ENCODE results near the gene GNE.
"Not testable (repeated sequence)": the region's sequence is repeated elsewhere in the genome, so short reads cannot be mapped to it uniquely, and the experiment has no call there.

The GNE gene, protein sequence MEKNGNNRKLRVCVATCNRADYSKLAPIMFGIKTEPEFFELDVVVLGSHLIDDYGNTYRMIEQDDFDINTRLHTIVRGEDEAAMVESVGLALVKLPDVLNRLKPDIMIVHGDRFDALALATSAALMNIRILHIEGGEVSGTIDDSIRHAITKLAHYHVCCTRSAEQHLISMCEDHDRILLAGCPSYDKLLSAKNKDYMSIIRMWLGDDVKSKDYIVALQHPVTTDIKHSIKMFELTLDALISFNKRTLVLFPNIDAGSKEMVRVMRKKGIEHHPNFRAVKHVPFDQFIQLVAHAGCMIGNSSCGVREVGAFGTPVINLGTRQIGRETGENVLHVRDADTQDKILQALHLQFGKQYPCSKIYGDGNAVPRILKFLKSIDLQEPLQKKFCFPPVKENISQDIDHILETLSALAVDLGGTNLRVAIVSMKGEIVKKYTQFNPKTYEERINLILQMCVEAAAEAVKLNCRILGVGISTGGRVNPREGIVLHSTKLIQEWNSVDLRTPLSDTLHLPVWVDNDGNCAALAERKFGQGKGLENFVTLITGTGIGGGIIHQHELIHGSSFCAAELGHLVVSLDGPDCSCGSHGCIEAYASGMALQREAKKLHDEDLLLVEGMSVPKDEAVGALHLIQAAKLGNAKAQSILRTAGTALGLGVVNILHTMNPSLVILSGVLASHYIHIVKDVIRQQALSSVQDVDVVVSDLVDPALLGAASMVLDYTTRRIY

DNA sequence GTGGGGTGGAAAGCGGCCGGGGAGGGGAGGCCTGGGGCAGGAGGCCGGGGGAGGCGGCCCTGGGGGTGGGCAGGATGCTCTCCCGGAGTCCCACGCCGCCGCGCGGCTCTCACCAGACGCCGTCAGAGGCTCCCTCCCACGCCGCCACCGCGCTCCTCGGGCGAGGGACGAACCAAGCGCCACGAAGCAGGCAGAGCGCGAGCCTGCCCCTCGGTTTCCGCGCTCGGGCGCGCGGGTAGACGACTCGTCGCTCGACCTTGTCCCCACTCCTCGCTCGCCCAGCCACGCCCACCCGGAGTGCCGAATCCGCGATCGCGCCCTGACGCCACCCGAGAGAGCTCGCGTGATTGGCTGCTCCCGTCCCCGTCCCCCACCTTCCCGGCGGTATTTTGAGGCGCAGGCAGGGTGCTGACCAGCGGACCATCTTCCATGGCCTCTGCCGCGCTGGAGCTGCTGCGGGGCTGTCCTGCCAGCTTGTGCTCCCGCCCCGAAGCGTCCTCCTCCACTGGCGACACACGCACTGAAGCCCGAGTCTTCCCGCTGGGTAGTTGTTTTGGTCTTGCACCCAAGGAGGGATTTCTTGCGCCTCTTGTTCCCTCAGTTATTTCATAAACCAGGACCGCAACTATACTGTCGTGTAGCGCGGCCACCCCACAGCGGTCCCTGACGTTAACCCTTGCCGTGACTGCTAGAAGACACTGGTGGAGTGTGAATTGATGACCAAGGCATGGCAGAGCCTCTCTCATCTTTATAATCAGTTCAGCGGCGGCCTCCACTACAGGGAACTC is at the start of gene GNE:
Gene GNE (minus strand): TSS at position 241 of the 788 bp plus-strand sequence. CDS start 9,093 bp downstream, outside the sequence.
- DNase-seq (ENCODE audit: low read depth), result peak; percentile 96

DNA sequence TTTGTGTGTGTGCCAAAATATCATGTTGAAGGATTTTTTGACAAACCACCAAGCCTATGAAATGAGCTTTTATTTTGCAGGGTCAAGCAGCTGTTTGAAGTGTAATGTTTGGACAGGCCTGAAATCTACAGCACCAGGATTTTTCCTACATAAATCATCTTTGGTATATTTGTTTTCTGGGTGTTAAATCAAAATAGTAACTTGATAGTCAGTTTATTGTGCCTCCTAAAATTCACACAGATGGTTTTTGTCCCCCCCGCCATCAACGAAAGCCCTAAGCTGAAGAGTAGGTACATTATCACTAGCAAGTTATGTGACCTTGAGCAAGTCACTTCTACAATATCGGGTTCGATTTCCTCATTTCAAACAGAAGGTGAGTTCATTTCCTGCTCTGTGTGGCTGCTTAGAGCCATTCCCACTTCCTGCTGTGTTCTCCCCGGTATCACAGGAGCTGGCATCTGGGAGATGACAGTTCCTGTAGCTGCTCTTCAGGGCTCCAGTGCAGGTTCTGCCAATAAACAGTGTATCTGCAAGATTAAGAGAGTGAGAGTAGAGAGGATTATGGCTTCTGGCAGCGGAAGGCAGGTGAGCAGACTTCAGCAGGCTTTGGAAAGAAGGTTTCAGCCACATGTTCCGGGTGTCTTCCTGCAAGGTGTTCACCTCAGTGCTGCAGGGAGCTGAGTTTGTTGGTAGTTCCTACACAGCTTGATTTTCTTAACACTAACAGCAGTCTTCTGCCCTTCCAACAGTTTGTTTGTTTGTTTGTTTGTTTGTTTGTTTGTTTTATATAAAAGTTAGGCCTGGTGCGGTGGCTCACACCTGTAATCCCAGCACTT is 48.4 kb upstream of the GNE start:
- DNase-seq (ENCODE audit: low read depth), result no peak

DNA sequence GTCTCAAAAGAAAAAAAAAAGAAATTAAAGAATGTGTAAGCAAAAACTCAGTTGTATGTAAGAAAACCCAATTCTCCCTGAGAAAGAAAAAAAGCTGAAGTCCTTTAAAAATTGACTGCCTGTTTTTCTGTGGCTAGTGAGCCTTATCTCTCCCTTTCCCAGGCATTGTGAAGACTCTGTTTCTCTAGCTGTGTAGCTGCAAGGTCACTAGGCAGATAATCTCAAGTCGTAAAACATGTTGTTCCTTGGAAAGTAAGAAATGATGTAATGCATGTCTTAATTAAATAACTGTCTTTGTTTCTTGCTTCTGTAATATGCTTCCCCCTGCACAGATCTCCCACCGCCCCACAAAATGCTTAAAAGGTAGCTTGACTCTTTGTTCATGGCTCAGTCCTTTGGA is 46.1 kb upstream of the GNE start:
- DNase-seq (ENCODE audit: low read depth), result not testable (repeated sequence)

DNA sequence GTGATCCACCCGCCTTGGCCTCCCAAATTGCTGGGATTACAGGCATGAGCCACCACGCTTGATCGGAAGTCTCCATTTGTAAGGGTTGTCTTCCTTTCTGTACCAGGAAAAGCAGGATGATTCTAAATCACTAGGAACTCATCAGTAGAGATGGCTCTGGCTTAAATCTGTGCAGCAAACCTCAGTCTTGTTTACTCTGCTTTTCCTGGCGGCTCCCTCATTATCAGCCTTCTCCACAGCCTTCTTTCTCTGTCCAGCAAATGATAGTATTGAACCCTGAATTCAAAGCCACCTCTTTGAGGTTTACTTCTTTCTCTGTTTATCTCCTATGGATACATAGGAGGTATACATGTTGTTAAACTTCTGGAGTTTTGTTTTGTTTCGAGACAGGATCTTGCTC is 43.0 kb upstream of the GNE start:
- DNase-seq (ENCODE audit: low read depth), result no peak

DNA sequence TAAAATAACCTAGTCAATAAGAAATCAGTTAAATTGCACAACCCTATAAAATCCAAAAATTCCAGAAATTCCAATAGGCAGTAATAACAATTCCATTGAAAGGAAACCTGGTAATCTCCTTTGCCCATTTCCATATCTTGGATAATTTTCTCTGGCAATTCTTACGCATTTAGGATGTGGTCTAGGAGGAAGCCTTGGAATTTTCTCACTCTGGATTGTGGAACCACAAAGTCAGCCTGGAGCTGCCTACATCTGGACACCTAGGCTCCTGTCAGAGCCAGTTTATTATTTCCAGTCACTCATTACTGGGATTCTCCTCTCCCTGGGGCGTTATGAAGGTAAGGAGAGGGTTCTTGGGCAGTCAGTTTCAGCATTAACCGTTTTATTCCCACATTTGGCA is 40.3 kb upstream of the GNE start:
- no peak for DNase-seq (ENCODE audit: low read depth)

DNA sequence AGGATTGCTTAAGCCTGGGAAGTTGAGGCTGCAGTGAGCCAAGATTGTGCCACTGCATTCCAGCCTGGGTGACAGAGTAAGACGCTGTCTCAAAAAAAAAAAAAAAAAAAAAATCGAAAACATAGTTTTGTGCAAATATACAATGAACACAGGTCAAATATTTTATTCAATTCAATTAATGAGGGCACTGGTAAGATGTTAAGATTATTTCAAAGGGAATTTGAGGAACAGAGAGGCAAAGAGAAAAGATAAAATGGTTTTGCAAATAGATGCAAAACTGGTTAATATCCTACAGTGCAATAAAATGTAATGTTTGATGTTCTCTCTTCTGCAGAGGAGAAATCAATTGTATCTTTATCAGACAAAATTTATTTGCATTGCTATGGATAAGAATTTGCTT is 39.5 kb upstream of the GNE start:
- no peak for DNase-seq (ENCODE audit: low read depth)

DNA sequence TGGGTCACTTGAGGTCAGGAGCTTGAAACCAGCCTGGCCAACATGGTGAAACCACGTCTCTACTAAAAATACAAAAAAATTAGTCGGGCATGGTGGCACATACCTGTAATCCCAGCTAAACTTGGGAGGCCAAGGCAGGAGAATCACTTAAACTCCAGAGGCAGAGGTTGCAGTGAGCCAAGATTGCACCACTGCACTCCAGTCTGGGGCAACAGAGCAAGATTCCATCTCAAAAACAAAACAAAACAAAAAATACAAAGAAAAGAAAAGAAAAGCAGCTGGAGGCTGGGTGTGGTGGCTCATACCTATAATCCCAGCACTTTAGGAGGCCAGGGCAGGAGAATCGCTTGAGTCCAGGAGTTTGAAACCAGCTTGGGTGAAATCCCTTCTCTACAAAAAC is 36.7 kb upstream of the GNE start:
- DNase-seq (ENCODE audit: low read depth), result not testable (repeated sequence)

DNA sequence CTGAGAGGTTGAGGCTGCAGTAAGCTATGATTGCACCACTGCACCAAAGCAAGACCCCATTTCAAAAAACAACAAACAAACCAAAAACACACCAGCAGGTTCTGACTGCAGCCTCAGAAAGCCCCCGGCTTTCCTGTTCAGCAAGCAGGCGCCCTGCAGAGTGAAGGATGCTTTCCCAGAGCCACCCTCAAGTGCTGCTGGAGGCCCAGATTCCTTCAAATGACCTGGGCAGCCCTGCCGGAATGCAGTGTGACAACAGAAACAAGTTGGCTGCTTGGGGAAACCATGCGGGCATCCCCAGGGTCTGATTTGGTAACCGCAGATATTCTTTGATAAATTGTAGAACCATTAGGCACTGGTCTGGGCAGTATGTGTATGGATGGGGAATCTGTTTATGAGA is 35.7 kb upstream of the GNE start:
- DNase-seq (ENCODE audit: low read depth), result no peak

DNA sequence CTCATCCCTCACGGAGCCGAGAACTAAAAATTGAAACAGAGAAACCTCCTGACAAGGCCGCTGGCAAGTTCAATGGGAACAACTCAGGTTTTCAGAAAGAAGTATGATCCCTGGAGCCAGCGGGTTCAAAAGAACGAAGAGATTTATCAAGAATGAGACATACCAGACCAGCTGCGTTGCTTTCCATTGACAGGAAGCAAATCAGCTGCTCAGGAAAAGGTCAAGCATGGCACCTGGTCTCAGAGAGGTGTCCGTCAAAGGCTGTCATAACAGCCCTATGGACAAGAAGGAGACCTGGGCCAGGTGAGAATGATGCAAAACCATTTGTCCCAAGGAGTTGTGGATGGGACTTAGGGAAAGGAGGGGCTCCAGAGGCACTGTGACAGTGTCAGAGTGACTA is 34.9 kb upstream of the GNE start:
- no peak for DNase-seq (ENCODE audit: low read depth)

DNA sequence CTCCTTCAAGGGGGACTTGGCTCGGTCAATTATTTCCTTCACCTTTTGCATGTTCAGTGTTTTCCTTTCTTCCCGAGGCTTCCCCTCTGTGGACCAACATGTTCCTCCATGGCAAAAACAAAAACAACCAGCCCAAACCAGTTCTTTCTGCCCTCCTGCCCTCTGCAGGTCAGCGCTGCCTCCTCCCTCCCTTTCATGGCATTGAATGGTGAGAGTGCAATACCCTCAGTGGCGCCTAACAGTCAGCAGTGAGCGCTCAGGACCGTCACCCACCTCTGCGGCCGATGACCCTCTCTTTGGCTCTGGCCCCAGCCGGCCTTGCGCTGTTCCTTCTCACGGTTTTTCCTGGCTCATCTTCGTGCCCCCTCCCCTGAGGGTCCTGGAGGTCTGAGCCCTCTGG is 34.4 kb upstream of the GNE start:
- no peak for DNase-seq (ENCODE audit: low read depth)

DNA sequence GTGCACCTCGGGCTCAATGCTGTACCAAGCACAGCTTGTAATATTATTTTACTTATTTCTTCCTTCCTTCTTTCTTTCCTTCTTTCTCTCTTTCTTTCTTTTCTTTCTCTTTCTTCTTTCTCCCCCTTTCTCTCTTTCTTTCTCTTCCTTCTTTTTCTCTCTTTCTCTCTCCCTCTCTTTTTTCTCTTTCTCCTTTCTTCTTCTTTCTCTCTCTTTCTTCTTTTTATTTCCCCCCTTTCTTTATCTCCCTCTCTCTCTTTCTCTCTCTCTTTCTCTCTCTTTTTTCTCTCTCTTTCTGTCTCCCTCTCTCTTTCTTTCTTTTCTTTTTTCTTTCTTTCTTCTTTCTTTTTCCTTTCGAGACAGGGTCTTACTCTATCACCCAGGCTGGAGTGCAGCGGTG is 32.7 kb upstream of the GNE start:
- no peak for DNase-seq (ENCODE audit: low read depth)

DNA sequence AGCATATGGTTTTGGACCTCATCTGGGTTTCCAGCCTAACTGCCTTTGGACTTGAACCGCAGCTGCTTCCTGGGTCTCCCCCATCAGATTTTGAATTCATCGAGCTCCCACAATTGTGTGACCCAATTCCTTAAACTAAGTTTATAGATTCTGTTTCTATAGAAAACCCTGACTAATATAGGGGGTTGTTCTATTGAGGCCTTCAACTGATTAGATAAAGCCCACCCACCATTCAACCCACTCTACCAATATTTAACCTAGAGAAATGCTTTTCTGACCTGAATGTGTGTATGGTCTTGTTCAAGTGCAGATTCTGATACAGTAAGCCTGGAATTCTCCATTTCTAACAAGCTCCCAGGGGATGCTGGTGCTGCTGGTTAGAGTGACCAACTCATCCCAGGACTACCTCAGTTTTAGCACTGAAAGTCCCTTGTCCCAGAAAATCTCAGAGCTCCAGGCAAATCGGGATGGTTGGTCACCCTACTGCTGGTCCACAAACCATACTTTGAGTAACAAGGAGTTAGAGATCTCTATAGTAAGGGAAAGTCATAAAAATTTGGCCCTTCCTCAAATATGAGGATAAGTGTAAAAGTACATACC is 31.7 kb upstream of the GNE start:
- DNase-seq (ENCODE audit: low read depth), result no peak

DNA sequence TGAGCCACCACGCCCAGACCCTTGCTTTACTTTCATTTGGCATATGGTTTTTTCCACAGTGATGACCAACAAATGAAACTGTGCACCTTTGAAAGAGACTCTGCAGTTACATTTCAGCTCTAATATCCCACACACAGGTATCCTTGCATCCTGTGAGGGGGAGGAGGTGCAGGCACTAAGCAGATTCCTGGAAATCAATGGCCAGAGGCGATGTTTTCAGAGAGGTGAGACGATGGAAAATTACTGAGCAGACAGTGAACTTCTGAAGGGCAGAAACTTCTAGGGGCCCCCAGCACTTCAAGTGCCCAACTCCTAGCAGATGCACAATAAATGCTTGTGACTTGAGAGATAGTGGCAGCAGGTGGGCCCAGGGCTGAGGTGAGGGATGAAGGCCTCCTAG is 29.8 kb upstream of the GNE start:
- DNase-seq (ENCODE audit: low read depth), result no peak

DNA sequence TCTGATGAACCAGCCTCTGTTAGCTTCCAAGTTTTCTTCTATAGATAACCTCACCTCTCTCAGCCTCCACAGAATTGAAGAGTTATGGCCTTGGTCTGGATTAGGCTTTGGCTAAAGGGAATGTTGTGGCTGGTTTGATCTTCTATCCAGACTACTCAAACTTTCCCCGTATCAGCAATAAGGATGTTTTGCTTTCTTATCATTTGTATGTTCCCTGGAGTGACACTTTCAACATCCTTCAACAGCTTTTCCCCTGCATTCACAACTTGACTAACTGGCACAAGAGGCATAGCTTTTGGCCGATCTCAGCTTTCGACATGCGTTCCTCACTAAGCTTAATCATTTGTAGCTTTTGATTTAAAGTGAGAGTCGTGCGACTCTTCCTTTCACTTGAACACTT is 28.1 kb upstream of the GNE start:
- no peak for DNase-seq (ENCODE audit: low read depth)

DNA sequence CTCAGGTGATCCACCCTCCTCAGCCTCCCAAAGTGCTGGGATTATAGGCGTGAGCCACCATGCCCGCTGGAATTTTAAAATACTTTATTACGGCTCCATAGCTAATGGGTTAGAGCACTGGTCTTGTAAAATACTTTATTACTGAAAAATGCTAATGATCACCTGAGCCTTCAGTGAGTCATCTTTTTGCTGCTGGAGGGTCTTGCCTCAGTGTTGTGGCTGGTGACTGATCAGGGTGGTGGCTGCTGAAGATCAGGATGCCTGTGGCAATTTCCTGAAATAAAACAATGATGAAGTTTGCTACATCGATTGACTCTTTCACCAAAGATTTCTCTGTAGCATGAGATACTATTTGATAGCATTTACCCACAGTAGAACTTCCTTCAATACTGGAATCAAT is 26.0 kb upstream of the GNE start:
- DNase-seq (ENCODE audit: low read depth), result no peak

DNA sequence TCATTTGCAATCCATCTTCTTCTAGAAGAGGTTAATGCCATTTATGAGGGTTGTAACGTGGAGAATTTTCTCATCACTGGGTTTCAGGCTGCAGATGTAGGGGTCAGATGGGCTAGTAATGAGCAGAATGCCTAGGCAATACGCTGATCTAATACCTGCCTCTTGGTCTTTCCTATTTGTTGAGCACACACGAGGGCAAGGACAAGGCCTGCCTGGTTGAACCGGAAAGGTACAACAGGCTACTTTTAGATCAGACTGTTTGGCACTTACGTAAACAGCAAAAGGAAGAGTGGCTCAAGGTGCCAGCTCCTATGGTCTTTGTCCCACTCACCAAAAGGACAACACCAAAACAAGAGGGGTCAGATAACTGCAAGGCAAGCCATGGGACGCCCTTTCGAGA is 24.0 kb upstream of the GNE start:
- no peak for DNase-seq (ENCODE audit: low read depth)

DNA sequence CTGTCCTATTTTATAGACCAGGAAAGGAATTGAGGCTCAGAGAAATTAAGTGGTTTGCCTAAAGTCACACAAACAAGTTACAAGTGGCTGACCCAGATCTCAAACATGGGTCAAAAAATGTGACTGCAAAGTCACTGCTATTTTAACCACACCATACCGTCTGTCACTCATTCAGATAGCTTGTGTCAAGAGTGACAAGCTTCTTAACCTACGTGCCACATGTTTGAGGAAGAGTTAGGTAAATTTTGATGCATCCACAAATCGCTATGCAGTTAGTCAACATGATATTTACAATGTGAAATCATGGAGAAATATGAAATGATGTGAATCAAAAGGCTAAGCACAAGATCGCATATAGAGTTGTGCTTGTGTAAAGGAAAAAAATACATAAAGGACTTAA is 22.7 kb upstream of the GNE start:
- no peak for DNase-seq (ENCODE audit: low read depth)

DNA sequence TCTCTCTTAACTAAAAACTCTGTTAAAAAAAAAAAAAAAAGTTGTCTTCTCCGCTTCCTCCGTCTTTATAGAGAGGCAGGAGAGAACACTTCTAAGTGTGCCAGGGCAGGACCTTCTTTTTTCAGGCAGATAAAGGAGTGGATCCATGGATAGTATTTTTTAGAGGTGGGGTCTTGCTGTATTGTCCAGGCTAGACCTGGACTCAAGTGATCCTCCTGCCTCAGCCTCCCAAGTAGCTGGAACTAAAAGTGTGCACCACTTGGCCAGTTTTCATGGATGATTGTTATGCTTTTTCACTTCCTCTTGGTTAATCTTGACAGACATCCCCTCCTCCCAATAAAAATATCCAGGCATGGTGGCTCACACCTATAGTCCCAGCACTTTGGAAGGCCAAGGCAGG is 20.0 kb upstream of the GNE start:
- no peak for DNase-seq (ENCODE audit: low read depth)

DNA sequence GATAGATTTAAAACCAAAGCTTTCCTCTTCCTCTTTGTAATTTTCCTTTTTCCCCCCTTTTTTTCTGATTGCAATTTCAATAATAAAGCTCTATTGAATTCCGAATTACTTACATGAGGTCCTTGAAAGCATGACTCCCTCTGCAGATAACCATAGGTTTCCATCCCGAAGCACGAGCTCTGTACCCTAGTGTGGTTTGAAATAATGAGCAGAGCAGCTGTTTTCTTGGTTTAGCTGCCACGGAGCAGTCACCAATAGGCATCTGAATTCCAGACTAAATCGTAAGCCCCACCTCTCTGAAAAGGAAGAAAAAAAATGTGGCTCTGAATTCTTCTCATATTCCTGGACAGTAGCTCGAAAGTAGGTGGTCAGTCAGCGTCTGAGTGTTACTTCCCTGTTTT is 18.5 kb upstream of the GNE start:
- DNase-seq (ENCODE audit: low read depth), result no peak

DNA sequence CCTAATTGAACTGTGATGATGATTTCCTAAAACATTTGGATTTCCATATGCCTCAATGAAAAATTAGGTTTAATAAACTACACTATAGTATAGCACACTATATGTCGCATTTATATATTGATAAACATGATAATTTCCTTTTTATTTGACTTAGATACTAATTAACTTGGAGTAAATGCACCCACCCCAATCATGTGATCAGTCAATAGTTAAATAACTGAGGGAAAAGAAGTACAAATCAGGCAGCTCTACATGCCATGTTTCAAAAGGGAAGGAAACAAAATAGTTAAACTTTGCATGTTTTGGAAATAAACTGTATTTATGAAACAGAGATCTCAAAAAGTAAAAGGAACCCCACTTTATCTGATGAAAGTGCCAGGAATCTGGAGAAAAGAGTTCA is 18.0 kb upstream of the GNE start:
- DNase-seq (ENCODE audit: low read depth), result no peak

DNA sequence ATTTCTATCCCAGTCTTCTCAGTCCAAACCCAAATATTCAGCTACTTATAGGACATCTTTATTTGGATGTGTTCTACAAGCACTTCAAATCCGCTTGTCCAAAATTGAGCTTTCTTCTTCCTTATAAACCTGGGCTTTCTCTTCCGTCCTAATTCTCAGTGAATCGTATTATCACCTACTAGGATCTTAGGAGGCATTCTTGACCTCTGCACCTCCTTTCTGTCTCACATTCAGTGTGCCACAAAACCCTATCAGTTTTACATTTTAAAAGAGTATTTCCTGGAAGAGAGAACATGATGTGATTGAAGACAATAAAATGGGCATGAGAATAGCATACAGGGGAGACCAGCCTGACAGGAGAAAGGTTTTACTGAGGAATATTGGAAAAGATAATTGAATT is 16.8 kb upstream of the GNE start:
- DNase-seq (ENCODE audit: low read depth), result no peak

DNA sequence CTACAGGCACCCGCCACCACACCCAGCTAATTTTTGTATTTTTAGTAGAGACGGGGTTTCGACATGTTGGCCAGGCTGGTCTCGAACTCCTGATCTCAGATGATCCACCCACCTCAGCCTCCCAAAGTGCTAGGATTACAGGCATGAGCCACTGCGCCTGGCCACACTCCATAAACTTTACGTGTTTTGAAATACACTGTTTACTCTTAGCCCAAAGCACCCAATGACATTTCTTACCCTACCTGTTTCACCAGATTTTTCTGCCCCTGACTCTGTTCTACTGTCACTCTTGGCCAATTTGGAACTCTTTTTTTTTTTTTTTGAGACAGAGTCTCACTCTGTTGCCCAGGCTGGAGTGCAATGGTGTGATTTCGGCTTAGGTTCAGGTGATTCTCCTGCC is 15.1 kb upstream of the GNE start:
- not testable (repeated sequence) for DNase-seq (ENCODE audit: low read depth)
